SK-N-SH treated with all-trans-retinoic acid at 6 μM for 48 hours (cell line): ENCODE measurements around the gene CD96.

Experiments used
- ARNTL ChIP-seq: fragments of 450-650 bp; formaldehyde crosslinking; IDR thresholded peaks from 2 replicates; pipeline ENCODE4 v1.5.0; 2020; ENCODE audit warnings: low read depth, mild to moderate bottlenecking, moderate library complexity, borderline replicate concordance
- PATZ1 ChIP-seq: fragments of 250-450 bp; sonication (Bioruptor Pico); IDR thresholded peaks from 2 replicates; pipeline ENCODE4 v1.8.0; 2020; ENCODE audit warnings: mild to moderate bottlenecking, moderate library complexity, borderline replicate concordance
- TOX ChIP-seq: fragments of 250-450 bp; sonication (Bioruptor Pico); IDR thresholded peaks from 2 replicates; pipeline ENCODE4 v1.8.0; 2021; ENCODE audit warnings: mild to moderate bottlenecking, moderate library complexity, borderline replicate concordance
- ZC3H10 ChIP-seq: fragments of 250-450 bp; sonication (Bioruptor Pico); IDR thresholded peaks from 2 replicates; pipeline ENCODE4 v1.5.1; 2021; ENCODE audit warnings: mild to moderate bottlenecking, moderate library complexity

DNA sequence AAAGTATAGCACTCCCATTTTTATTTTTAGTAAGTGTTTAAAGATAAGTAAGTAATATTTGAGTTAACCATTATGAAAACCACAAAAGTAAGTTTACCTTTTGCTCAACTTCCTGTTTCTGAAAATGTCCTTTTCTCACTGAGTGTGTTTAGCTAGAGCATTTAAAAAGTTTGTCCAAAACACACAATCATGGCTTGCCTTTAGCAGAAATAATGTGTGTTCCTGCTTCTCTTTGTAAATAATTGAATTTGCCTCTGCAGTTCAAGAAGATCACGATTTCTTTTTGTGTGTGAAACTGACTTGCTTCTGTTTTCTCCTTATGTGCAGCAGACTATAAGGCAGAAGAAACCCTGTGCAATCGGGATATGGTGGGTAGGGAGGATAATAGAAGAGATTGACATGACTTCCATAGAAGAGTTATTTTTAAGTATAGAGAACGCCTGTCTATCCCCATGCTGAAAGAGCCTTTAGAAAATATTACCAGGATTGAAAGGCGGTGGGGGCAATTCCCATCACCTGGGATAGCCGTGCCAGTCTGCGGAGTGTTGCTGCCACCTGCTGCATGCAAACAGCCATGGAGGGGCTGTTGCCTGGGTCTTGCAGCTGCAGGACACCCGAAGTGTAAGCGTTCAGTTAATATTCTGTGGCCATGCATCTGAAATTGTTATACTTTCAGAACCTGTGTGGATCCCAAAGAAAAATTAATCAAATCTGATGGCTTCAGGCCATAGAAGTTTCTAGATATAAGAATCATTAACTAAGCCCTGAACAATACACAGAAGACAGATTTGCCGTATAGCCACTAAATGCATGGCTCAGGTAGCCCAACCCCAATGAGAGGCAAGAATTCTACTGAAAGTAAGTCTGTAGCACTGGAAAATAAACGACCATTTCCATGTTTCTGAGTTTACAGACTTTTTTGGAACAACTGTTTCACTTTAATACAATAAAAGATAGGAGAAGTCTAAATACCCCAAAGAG lies 2.4 kb upstream of the CD96 start:
- TF ChIP-seq ZC3H10 (CRISPR knock-in tag) = no peak
- TF ChIP-seq PATZ1 (CRISPR knock-in tag) = no peak
- TF ChIP-seq TOX (CRISPR knock-in tag) = no peak
- no peak for TF ChIP-seq ARNTL (CRISPR knock-in tag)
